ENCODE results near the gene C17orf107. TPM values are rescaled to one million over a fixed set of nuclear protein-coding genes. Genes with fewer than 3 reads are reported as not detected.

The C17orf107 gene
- total and polyA plus RNA-seq, 12 donors = 0.42 to 4.2 (median 1.1) TPM

DNA sequence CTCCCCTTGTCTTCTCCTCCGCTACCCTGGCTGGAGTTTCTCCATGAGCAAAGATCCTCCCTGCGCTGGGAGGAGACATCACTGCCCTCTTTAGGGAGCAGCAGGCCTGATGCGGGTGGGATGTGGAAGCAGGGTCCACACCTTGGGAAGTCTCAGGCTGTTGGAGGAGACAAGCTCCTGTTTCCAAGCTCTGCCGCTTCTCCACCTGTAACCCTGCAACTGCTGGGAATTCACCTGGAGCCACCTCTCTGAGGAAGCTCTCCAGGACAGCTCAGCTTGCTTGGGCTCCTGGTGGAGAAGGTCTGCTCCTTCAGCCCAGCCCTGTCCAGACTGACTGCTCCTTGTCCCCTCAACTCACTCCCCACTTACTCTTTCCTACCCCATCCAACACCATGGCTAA is 14.8 kb upstream of the C17orf107 start:
- Histone ChIP-seq H3K27me3 (no peaks in the 10 kb centered on the region), H3K4me1 (replicated peaks in 1 of 2) (no peaks in the 10 kb centered on the region), H3K9me3 (replicated peaks in 1 of 3) (no peaks in the 10 kb centered on the region), H3K27ac (no peak overlapping the region), H3K36me3 (replicated peaks in 1 of 2) (peaks cover 0 to 63% of the 10 kb centered on the region in 2 donors), H3K4me3 (no peak overlapping the region)
- no peak for DNase-seq
- intact Hi-C loops (cut with DNase I) = loop anchor here in 1 of 2 donors (5.0 kb wide), 1 partner anchor 77 kb away; the partner anchor contains the start of gene PLD2
- WGBS, 4 donors = 93 to 100% (median 96%) methylated on average over 3 to 4 of the region's 4 CpGs
- TF ChIP-seq POLR2A (IDR thresholded peaks at IDR 0.05) (no peak), CTCF (IDR thresholded peaks at IDR 0.05) (no peak)

DNA sequence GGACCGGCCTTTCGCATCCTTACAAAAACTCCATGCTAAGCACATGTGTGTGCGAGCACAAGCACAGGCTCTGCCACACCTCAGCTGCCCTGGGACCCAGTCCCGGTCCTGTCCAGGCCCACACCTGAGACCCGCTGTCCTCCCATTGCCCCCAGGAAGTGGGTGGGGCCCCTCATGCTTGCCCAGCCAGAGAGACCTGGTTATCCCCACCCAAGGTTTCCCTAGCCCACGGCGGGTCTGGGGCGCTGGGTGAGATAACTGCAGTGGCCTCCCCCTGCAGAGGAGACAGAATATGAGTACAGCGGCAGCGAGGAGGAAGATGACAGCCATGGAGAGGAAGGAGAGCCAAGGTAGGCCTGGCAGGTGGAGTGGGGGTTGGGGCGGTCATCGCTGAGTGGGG is 12.5 kb upstream of the C17orf107 start:
- no peak overlapping the region for H3K27ac ChIP-seq
- TF ChIP-seq CTCF (IDR thresholded peaks at IDR 0.05) = no peak
- no peak for TF ChIP-seq POLR2A (IDR thresholded peaks at IDR 0.05)
- intact Hi-C loops (cut with DNase I) = loop anchor here in 1 of 2 donors (5.0 kb wide), 1 partner anchor 170 kb away; no protein-coding TSS in a partner anchor
- no peaks in the 10 kb centered on the region for H3K4me1 ChIP-seq (replicated peaks in 1 of 2)
- no peak overlapping the region for H3K4me3 ChIP-seq
- no peak for DNase-seq
- H3K27me3 ChIP-seq = no peaks in the 10 kb centered on the region
- peaks cover 0 to 69% of the 10 kb centered on the region in 2 donors for H3K36me3 ChIP-seq (replicated peaks in 1 of 2)
- no peaks in the 10 kb centered on the region for H3K9me3 ChIP-seq (replicated peaks in 1 of 3)
- 90 to 93% (median 92%) methylated on average over 10 to 12 of the region's 12 CpGs for WGBS, 4 donors

DNA sequence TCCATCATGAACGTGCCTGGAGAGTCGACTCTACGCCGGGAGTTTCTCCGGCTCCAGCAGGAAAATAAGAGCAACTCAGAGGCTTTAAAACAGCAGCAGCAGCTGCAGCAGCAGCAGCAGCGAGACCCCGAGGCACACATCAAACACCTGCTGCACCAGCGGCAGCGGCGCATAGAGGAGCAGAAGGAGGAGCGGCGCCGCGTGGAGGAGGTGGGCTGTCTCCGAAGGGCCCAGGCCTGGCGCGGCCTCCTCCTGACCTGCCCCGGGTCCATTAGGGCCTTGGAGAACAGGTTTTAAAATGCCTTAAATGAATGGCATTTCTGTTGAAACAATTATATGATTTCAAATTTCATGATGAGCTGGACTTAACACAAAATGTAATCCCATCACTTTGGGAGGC is 11.8 kb upstream of the C17orf107 start:
- H3K27me3 ChIP-seq = no peaks in the 10 kb centered on the region
- 92 to 96% (median 92%) methylated on average over 6 to 18 of the region's 18 CpGs for WGBS, 4 donors
- H3K4me1 ChIP-seq (replicated peaks in 1 of 2) = no peaks in the 10 kb centered on the region
- no peak for TF ChIP-seq CTCF (IDR thresholded peaks at IDR 0.05)
- TF ChIP-seq POLR2A (IDR thresholded peaks at IDR 0.05) = no peak
- DNase-seq = no peak
- intact Hi-C loops (cut with DNase I) = loop anchor here in 1 of 2 donors (5.0 kb wide), 1 partner anchor 170 kb away; no protein-coding TSS in a partner anchor
- peaks cover 0 to 77% of the 10 kb centered on the region in 2 donors for H3K36me3 ChIP-seq (replicated peaks in 1 of 2)
- no peak overlapping the region for H3K27ac ChIP-seq
- H3K4me3 ChIP-seq = no peak overlapping the region
- no peaks in the 10 kb centered on the region for H3K9me3 ChIP-seq (replicated peaks in 1 of 3)

GRCh38 chr17:4891411-4892410 is 7.6 kb upstream of the C17orf107 start:
- Histone ChIP-seq H3K36me3 (replicated peaks in 1 of 2) (peaks cover 0 to 92% of the 10 kb centered on the region in 2 donors), H3K27me3 (no peaks in the 10 kb centered on the region)
- intact Hi-C loops (cut with DNase I) = loop anchor here (2.0 to 5.0 kb wide), 2 partner anchors 103 to 174 kb away; partner anchors contain the start of gene GLTPD2 (in 1 of the 2)

More at GRCh38 chr17:4891411-4892410, 7.6 kb upstream of the C17orf107 start:
- H3K9me3 ChIP-seq (replicated peaks in 1 of 3) = no peaks in the 10 kb centered on the region
- no peak overlapping the region for H3K4me3 ChIP-seq
- H3K4me1 ChIP-seq (replicated peaks in 1 of 2) = no peaks in the 10 kb centered on the region
- TF ChIP-seq CTCF (IDR thresholded peaks at IDR 0.05) = no peak
- TF ChIP-seq POLR2A (IDR thresholded peaks at IDR 0.05) = no peak
- no peak overlapping the region for H3K27ac ChIP-seq
- WGBS, 4 donors = 89 to 94% (median 91%) methylated on average over 31 to 42 of the region's 42 CpGs
- DNase-seq = no peak
